Iris pigment epithelial cell (primary cell): ENCODE results near the gene ASPG.

Source experiments
- DNase-seq: peaks from one replicate; pipeline ENCODE4 v3.0.0-alpha.2; 2011; ENCODE audit warnings: low read depth

The ASPG gene

GRCh38 chr14:104136472-104137296, 51.2 kb downstream of the ASPG start:
- no peak for DNase-seq

- peak; percentile 46 for DNase-seq
Measured at GRCh38 chr14:104137297-104138097, 52.0 kb downstream of the ASPG start.

DNA sequence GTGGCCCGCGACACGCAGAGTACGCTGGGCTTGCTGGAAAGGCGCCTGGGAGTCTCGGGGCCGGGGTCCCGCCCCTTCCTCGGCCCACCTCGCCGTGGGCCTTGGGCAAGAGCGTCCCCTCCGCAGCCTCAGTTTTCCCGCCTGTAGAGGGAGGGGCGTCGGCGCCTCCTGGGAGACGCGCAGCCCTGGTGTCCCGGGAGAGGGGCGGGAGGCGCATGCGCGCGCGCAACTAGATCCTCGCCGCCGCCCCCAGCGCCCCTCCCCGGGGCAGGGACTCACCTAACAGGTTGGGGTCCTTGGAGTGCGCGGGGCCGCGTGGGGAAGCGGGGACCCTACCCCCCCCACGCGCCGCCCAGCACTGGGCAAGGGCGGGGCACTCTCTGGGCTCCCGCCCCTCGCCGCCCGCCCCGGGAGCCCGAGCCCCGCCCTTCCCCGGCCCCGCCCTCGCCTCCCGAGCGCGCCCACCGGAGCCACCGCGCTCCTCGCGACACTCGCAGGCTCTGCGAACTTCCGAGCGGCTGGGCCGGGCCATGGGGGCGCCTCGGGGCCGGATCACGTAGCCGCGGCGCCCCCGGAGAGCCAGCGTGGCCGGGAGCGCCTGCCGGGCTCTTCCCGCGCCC, 52.7 kb downstream of the ASPG start, which contains the start of gene KIF26A:
TSS of gene KIF26A (plus strand) at position 490 of the 620 bp plus-strand sequence. CDS start 136 bp downstream, outside the sequence.
- DNase-seq = no peak

GRCh38 chr14:104138718-104139459, 53.4 kb downstream of the ASPG start:
- DNase-seq = peak; percentile 18

DNA sequence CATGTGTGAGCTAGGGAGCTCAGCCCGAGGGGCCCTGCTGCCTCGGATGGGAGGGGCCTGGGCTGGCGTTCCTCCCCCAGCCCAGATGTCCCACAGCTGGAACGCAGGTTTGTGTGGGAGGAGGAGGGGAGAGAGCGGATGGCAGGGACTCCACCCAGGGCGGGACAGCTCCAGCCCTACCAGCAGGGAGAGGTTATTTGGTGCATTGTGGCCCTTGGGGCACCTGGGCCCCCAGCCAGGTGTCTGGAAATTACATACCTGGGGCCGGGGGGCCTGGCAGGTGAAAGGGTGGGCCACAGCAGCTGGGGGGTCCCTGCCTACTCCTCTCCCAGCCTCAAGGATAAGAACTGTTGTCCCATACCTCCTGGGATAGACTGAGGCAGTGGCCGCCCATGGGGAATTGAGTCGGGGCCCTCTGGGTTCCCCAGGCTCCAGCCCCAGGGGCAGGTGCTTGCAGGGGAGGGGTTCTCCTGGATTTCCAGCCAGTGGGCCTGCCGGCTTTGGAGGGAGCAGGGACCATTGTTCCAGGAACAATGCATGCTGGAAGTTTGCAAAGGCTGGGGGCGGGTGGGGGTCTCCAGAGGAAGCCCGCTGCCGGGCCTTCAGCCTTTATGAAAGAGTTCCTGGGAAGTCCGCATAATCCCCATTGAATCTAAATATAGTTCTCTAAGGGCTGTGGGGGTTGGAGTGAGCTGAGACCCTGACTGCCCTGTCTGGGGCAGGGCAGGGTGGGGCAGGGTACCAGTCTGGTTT, 54.1 kb downstream of the ASPG start:
- no peak for DNase-seq

- no peak for DNase-seq
Measured at GRCh38 chr14:104140213-104140462, 54.6 kb downstream of the ASPG start.

DNA sequence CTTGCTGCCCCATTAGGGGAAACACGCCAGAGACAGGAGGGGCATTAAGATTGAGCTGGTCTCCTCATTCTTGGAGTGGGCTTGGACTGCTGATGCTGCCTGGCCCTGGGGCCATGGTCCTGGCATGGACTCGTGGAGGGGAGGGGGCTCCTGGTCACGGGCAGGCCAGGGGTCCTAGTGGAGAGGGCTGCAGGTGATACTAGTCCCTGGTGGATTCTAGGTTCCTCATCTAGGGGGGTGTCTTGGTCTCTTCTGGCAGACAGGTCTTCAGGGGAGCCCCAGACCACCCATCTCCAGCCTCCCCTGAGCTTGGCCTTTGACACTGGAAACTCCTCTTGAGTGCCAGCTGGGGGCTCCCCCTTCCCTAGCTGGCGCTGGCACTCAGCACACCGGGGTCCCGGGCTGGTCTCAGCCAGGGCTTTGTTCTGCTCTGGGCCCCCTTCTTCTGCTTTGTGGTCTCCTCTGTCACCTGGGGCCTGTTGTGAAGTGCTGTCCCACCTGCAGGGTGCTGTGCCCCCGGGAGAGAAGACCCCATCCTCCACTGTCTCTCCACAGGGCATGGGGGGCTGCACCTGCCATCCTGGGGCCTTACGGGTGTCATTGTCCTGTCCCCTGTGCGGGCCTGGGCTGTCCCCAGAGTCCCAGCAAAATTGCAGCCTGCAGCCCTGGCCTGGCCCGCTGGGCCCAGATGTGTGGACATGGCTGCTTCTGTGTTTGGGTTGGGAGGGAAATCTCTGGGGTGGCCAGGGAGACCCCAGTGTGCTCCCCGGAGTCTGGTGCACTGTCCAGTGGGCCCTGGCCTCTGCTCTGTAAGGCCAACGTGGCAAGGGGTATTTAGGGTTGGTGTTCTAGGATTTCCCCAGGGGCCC, 55.2 kb downstream of the ASPG start:
- DNase-seq = no peak

GRCh38 chr14:104141621-104142091, 56.2 kb downstream of the ASPG start:
- DNase-seq = no peak

DNA sequence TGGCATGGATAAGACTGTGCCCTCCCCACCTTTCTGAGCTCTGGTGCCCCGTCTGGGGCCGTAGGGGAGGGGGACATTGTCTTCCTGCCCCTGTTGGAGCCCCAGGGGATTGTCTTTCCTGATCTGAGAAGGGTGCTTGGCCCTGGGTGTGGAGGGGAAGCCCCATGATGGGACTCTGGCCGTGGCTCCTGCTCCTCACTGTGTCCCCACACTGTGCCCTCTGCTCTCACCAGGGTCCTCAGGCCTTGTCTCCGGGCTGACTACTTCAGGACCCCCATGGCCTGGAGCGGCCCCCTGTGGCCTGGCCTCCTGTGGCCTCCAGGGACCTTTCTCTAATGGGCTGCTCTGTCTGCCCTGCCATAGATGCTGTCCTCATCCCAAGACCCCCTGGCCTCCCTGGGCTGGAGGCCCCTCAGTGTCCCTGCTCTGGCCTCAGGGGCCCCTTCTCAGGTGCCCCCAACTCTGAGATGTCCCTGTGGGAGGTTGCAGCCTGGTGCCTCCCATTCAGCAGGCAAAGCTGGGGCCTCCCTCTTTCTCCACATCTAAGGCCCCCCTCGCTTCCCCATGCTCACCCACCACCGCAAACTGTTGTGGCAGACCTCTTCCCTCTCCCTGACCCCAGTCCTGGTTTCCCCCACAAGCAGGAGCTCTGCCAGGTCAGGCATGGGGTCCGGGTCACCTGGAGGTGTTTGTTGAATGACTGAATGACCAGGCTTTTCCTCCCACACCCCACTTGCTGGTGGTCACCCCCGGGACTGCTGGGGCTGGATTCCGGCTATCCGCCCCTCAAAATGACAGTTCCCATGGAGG, 56.8 kb downstream of the ASPG start:
- no peak for DNase-seq

DNA sequence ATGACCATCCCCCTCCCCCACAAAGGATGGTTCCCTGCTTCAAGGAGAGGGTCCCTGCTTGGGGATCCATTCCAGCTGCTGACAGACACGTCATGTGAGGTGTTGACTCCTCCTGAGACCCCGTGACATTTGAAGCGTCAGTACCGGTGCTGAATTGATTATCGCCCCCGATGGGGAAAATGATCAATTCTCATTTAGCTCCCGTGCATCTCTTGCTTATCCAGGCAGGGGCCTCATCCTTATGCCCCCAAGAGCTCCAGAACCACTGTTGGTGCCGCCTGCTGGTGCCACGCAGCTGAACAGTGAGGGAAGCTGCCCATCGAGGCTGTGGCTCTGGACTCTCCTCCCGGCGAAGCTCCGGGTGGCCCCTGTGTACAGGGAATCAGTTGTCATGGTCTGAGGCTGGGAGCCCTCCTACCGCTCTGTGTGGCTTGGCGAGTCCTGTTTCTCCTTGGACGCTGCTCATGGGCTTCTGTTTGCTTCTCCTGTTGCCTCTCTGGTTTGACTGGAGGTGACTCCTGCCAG, 57.5 kb downstream of the ASPG start:
- DNase-seq = no peak

DNA sequence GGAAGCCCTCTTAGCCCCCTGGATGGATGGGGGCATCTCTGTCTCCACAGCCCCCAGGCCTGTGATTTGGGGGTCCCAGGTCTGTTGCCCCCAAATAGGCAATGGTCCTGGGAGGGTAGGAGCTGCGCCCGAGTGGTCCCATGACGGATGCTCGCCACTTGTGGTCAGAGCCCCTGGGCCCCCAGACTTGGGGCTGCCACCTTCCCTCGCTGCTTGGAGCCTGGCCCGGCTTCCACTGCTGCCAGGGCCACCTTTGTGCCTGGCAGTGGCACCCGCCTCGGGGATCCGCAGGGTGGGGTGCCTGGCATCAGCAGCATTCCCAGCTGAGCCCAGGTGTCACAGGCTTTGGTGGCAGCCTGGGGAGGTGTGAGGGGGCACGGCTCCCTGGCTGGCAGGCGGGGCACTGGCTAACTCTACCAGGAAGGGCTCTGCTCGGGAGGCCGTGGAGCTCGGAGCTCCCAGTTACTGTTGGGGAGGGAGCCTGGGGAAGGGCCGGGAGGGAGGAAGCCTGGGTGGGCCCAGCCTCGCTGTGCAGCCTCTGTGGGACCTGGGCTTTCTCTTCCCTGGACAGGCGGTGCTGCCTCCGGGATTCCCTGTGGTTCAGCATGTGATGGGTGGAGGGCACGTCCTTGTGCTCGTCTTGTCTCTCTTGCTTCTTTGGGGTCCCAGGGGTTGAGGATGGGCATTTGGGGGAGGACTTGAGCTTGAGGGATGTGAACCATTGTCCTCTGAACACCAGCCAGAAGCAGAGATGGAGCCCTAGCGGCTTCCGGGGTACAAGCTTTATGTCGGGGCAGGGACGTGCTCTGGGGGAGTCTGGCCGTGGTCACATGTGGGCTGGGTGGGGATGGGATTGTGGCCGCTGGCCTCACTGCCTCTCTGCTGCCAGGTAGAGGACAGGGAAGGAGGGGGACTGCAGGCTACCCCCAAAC, 58.3 kb downstream of the ASPG start:
- DNase-seq = no peak

DNA sequence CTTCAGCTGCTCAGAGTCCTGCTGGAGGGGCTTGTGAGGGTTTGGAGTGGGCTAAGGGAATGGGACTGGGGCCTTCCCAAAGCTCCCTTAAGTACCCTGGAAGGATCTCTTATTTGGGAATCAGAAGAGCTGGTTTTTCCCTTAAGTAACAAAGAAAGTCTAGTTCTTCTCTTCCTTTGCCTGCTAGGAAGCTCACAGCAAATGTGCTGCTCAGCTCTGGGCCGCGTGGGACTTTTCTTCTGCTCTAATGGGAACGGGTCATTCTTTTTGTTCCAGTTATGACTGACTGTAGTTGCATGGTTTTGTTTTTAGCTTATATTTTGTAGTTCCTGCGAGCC, 58.9 kb downstream of the ASPG start:
- DNase-seq = no peak

- no peak for DNase-seq
Measured at GRCh38 chr14:104144911-104145825, 59.7 kb downstream of the ASPG start.

- no peak for DNase-seq
Measured at GRCh38 chr14:104145826-104146601, 60.5 kb downstream of the ASPG start.

DNA sequence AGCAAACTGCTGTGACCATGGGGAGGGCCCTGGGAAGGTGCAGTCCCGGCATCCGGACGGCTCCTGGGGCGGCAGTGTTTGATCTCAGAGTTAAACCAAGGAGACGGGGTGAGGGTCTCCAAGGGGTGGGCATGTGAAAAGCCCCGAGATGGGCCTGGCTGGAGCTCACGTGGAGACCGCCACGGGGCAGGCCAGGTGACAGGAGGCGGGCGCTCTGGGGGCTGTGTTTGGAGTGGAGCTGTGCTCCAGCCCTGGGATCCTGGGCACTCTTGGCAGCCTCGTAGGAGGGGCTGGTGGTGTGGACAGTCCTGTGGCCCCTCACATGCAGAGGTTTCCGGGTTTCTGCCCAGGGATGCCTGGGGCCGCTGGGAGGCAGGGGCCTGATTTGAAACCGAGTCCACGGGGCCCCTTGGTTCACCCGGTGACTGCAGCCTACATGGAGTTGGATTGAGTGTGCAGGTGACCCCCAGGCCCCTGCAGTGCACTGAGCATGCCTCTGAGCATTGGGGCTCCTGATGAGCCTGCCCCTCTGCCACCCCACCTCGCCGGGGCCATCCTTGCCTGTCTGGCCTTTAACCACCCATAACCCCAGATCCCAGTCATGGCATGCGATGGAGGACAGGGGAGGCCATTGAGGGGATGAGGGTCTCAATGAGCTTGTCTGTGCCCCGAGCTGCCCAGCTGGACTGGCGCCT, 61.3 kb downstream of the ASPG start:
- no peak for DNase-seq
